8988T (cell line): ENCODE data around the gene ASB13.
"Not testable (repeated sequence)": the region's sequence is repeated elsewhere in the genome, so short reads cannot be mapped to it uniquely, and the experiment has no call there.

Experiments
- DNase-seq: peaks from one replicate; pipeline ENCODE4 v3.0.0; 2011

The ASB13 gene

DNA sequence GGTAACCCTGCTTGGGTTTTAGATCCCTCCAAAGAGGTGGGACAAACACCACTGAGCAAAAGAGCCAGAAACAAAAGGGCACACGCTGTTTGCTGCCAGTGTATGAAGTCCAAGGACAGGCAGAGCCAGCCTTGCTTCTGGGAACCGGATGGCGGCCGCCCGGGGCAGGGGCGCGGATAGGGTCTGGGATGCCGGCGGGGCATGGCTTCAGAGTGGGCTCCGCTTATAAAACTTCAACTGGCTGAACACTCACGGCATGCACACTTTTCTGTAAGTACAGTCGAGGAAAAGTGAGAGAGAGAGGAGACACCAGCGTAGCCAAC, 62.6 kb downstream of the ASB13 start:
- DNase-seq, result no peak

DNA sequence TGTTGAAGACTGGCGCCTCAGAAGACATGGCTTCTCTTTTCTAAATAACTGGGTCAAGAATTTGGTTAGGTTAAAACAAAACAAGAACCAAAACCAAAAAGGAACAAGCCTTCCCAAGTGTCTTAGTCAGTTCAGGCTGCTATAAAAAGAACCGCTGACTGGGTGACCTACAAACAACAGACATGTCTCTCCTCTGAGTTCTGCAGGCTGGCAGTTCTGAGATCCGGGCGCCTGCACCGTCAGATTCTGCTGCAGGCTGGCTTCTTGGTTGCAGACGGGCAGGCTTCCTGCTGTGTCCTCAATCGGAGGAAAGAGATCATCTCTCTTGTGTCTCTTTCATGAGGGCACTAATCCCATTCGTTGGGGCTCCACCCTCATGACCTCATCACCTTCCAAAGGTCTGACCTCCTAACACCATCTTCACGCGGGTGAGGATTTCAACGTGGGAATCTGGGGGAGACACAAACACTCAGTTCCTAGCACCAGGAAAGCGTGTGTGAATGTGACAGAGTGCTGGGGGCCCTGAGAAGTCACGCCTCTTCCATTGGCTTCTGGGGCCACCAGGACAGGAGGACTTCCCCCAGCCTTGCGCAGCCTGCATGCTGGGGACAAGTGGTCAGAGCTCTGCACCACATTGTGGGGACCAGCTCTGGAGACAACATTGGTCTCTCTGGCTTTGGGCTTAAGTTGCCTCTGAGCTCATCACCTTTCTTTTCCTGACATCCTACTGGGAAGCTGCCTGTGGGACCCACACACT, 63.1 kb downstream of the ASB13 start:
- no peak for DNase-seq

GRCh38 chr10:5601826-5602495, 64.4 kb downstream of the ASB13 start:
- no peak for DNase-seq

DNA sequence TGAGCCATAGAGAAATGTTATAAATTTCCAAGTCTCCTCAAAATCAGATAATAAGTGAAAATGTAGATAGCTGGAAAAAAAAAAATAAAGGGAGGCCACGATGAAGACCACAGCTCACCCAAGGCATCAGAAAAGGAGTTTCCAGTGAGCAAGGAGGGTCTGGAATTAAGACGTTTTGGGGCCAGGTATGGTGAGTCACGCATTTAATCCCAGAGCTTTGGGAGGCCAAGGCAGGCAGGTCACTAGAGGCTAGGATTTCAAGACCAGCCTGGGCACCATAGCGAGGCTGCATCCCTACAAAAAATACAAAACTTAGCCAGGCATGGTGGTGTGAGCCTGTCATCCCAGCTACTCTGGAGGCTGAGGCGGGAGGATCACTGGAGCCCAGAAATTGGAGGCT, 65.5 kb downstream of the ASB13 start:
- no peak for DNase-seq

DNA sequence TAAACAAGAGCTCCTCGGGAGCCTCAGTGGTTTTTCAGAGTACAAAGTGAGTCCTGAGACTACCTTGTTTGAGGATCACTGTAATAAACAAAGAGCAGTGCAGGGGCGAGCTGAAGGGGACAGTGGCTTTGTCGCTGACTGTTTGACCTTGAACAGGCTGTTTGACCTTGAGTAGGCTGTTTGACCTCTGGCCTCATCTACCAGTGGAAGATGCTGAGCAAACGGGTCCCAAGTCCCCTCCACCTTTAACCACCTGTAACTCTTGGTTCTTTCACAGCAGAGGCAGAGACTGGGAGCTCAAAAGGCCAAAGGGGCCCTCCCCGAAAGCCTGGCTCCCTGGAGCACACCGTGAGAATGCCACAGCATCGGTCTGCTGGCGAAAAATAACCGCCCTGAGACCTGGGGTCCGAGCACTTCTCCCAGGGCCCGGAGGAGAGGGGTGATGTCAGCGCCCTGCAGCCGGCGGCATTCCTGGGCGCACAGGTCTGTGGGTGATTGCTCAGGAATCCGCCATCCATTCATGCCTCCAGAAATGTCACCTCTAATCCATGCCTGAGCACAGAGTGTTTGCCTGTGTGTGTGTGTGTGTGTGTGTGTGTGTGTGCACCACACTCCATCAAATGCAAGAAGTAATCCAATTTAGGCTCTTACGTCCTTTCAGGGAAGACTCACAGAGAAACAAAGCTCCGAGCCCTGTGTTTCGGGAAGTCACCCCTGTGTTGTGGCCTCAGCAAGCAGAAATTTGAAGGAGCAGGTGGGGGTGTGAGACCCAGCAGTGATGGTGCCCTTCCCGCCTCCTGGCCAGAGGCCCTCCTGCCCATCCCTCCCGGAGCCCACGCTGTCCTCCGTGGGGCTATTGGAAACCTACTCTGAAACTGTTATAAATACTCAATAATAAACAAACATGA, 66.5 kb downstream of the ASB13 start:
- no peak for DNase-seq

DNA sequence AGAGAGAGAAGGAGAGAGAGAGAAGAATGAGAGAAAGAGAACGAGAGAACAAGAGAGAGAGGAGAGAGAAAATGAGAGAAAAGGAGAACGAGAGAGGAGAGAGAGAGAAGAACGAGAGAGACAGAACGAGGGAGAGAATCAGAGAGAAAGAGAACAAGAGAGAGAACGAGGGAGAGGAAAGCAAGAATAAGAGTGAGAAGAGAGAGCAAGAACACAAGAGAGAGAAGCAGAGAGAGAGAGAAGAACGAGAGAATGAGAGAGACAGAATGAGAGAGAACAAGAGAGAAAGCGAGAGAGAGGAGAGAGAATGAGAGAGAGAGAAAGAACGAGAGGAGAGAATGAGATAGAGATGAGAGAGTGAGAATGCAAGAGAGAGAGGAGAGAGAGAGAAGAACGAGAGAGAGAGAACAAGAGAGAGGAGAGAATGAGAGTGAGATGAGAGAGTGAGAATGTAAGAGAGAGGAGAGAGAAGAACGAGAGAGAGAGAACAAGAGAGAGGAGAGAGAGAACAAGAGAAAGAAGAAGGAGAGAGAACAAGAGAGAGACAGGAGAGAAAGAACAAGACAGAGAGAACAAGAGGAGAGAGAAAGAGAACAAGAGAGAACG, 68.2 kb downstream of the ASB13 start:
- DNase-seq, result no peak

GRCh38 chr10:5596611-5597341, 69.6 kb downstream of the ASB13 start:
- no peak for DNase-seq

GRCh38 chr10:5595994-5596471, 70.4 kb downstream of the ASB13 start:
- no peak for DNase-seq

DNA sequence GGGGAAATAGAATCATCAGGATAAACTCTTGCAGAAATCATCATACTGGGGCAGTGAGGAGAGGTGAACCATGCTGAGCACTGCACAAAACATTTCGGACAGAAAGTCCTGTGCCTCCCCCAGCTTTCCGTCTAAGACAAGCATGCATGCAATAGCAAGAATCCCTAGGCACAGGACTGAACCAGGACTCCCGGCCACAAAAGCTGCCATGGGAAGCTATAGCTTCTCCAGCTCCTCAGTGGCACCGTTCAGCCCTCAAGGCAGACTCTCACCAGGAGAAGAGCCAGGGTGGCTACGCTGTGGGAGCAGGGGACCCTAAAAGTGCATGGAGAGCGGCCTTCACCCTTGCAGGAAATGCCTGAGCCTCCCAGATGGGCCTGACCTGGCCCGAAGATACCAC, 70.8 kb downstream of the ASB13 start:
- DNase-seq, result no peak

DNA sequence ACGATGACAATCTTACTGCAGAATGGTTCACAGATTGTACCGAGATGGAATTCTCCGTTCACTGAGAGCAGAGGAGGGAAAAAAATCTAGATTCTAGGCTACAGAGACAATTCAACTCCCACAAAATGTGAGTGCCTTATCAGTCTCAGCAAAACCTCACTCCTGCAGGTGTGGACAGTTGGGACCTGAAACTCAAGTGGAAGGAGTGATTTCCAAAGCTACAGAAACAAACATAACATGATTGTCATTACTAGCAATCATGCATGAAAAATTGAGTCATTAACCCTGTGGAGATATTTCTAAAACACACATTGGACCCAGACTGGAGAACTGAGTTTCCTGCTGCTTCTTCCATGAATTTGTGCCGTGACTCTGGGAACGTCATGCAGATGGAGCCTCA, 71.3 kb downstream of the ASB13 start:
- no peak for DNase-seq

DNA sequence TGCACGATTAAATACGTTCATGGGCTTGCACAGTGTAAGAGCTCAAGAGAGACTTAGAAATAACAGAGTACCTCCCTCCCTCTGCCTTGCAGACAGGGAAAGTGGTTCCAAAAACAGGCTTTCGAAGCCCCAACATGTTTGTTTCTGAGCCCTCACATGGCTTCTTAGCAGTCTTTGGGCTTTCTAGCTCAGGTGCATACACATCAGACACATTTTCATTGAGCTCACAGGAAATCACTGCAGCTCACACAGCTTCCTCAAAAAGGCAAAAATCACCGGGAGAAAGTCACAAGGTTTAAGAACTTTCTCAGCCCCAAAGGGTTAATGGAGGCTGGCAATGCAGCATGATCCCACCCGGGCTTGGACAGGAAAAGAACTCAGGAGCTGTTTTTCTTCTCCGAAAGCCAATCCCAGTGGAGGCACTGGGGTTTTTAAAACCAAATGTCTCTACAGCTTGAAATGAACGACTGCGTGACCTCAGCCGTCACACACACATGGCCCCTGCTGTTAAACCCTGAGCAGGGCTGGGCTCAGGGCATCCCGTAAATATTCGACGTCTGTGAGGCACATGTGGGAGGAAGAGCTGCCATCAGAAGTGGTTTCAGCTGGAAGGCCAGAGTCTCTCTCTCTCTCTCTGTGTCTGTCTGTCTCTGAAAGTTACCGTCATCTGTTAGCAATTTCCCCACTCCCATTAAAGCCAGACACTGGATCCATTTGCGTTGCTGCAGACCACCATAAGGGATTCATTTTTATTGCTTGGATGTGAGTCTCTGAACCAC, 71.9 kb downstream of the ASB13 start:
- DNase-seq, result no peak

GRCh38 chr10:5593347-5593746, 73.0 kb downstream of the ASB13 start:
- not testable (repeated sequence) for DNase-seq

GRCh38 chr10:5592070-5592469, 74.3 kb downstream of the ASB13 start:
- no peak for DNase-seq

GRCh38 chr10:5591336-5591824, 75.0 kb downstream of the ASB13 start:
- DNase-seq, result no peak

GRCh38 chr10:5590816-5591215, 75.6 kb downstream of the ASB13 start:
- no peak for DNase-seq

DNA sequence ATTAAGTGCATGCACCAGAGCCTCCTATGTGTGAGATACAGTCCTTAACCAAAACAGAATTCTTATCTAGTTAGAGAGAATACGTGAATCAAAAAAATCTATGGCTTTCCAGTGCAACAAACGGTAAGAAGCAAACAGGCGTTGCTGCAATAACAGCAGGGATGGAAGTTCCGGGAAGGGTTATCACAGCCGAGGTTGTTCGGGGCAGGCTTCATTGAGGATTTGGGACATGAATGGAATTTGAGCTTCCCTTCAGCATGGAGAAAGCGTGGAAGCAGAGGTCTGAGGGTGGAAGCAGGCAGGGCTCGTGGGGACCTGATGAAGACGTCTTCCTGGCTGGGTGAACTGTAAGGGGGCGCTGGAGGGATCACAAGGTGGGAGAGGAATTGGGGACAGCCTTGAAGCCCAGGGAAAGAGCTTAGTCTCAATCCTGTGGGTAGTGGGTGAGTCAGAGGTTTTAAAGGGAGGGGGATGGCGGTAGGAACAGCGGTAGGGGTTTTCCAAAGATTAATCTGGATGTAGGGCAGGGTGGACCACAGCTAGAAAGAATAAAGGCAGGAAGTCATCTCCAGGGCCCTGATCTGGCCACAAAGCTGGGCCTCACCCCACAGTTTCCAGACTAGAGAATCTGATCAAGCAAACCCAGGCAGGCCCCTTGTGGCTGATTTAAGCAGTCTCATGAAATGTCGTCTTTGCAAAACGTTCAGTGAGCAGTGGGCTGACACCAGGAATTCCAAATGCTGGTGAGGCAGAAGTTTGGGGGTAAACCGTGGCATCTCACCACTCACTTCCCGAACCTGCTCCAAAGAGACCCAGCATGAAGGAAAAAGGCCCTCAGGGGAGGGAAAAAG, 76.5 kb downstream of the ASB13 start:
- DNase-seq, result no peak

GRCh38 chr10:5589011-5589660, 77.3 kb downstream of the ASB13 start:
- DNase-seq, result no peak
